Calu3 (cell line): ENCODE results near the gene DYNLT2. TPM values are rescaled to one million over a fixed set of nuclear protein-coding genes. Genes with fewer than 3 reads are reported as not detected.

Experiments
- BruUV-seq: library from RNA; stranded (reverse); fragments of 400-500 nt; replicated peaks from 2 replicates; lab custom pipeline; 2021; lab: Mats Ljungman, UMichigan
- CTCF ChIA-PET: fragments of 300-600 bp; sonication (Branson Sonifier 250); formaldehyde crosslinking; loops from one replicate; lab custom pipeline; 2022; ENCODE audit warnings: antibody characterized with exemption; lab: Charles Lee
- DNase-seq: peaks from one replicate; pipeline ENCODE4 v3.0.0; 2022
- H3K27ac Mint-ChIP-seq: one replicate; pipeline ENCODE4 v1.8.0; 2022; ENCODE audit warnings: mixed read lengths; ENCODE audit not compliant: unreplicated experiment
- H3K27me3 Mint-ChIP-seq: one replicate; pipeline ENCODE4 v1.8.0; 2022; ENCODE audit warnings: mixed read lengths; ENCODE audit not compliant: unreplicated experiment
- H3K36me3 Mint-ChIP-seq: one replicate; pipeline ENCODE4 v1.8.0; 2022; ENCODE audit warnings: mild to moderate bottlenecking, moderate library complexity, mixed read lengths; ENCODE audit not compliant: insufficient read depth, unreplicated experiment
- H3K4me1 Mint-ChIP-seq: one replicate; pipeline ENCODE4 v1.8.0; 2022; ENCODE audit warnings: mild to moderate bottlenecking, low read depth, mixed read lengths; ENCODE audit not compliant: unreplicated experiment
- H3K4me3 Mint-ChIP-seq: one replicate; pipeline ENCODE4 v1.8.0; 2022; ENCODE audit warnings: mild to moderate bottlenecking, low read depth, moderate library complexity, mixed read lengths; ENCODE audit not compliant: unreplicated experiment
- H3K9me3 Mint-ChIP-seq: one replicate; pipeline ENCODE4 v1.8.0; 2022; ENCODE audit warnings: low read depth, mixed read lengths; ENCODE audit not compliant: unreplicated experiment
- CTCF ChIP-seq: fragments of 200-600 bp; IDR thresholded peaks from one replicate; pipeline ENCODE4 v1.8.0; 2022; ENCODE audit warnings: antibody characterized with exemption; ENCODE audit not compliant: unreplicated experiment
- intact Hi-C: fragments of 100-400 bp; cut with micrococcal nuclease; formaldehyde crosslinking; loops from one replicate; pipeline ENCODE4 v1.10.0; 2022; ENCODE audit not compliant: unreplicated experiment
- total RNA-seq: library from RNA; stranded (reverse); gene quantifications from 2 replicates; pipeline ENCODE4 v1.2.3, GENCODE V29; 2022

Gene DYNLT2
- total RNA-seq, 1 experiment from 2014 or later: 3.4 TPM

- Mint-ChIP-seq H3K9me3 (no peaks in the 10 kb centered on the region), H3K4me3 (no peak overlapping the region)
- BruUV-seq: no TSS peak
Measured at GRCh38 chr6:169782966-169783365, 31.6 kb upstream of the DYNLT2 start.

GRCh38 chr6:169780571-169781091, 29.3 kb upstream of the DYNLT2 start:
- intact Hi-C loops: no loop called here
- BruUV-seq: no TSS peak
- Mint-ChIP-seq H3K27me3 (no peaks in the 10 kb centered on the region), H3K4me3 (no peak overlapping the region), H3K9me3 (no peaks in the 10 kb centered on the region), H3K27ac (no peak overlapping the region), H3K4me1 (no peaks in the 10 kb centered on the region), H3K36me3 (peaks cover 5% of the 10 kb centered on the region)
- CTCF ChIA-PET: no interaction called here
- DNase-seq: no peak
- no peak for TF ChIP-seq CTCF

More at GRCh38 chr6:169782966-169783365, 31.6 kb upstream of the DYNLT2 start:
- Mint-ChIP-seq H3K27me3 (no peaks in the 10 kb centered on the region), H3K4me1 (no peaks in the 10 kb centered on the region), H3K36me3 (peaks cover 5% of the 10 kb centered on the region), H3K27ac (no peak overlapping the region)
- TF ChIP-seq CTCF: no peak
- no peak for DNase-seq
- CTCF ChIA-PET: no interaction called here
- intact Hi-C loops: no loop called here

GRCh38 chr6:169779896-169780295, 28.5 kb upstream of the DYNLT2 start:
- Mint-ChIP-seq H3K27me3 (no peaks in the 10 kb centered on the region), H3K4me3 (no peak overlapping the region), H3K4me1 (no peaks in the 10 kb centered on the region), H3K9me3 (no peaks in the 10 kb centered on the region), H3K27ac (no peak overlapping the region), H3K36me3 (peaks cover 5% of the 10 kb centered on the region)
- no TSS peak for BruUV-seq
- TF ChIP-seq CTCF: no peak
- DNase-seq: no peak
- CTCF ChIA-PET: no interaction called here
- intact Hi-C loops: no loop called here

GRCh38 chr6:169779092-169779815, 27.9 kb upstream of the DYNLT2 start:
- no TSS peak for BruUV-seq
- Mint-ChIP-seq H3K4me1 (no peaks in the 10 kb centered on the region), H3K27me3 (no peaks in the 10 kb centered on the region), H3K9me3 (no peaks in the 10 kb centered on the region), H3K4me3 (no peak overlapping the region), H3K27ac (no peak overlapping the region), H3K36me3 (peaks cover 5% of the 10 kb centered on the region)
- CTCF ChIA-PET: no interaction called here
- intact Hi-C loops: no loop called here
- no peak for TF ChIP-seq CTCF
- DNase-seq: no peak
